HG03064 (cell line): ENCODE results near the gene LTA4H.
"Not testable (repeated sequence)": the region's sequence is repeated elsewhere in the genome, so short reads cannot be mapped to it uniquely, and the experiment has no call there.

Experiments used
- ATAC-seq: cut with Tn5 transposase; IDR thresholded peaks from one replicate; pipeline ENCODE4 v1.9.1; 2021; ENCODE audit warnings: low read depth; ENCODE audit not compliant: unreplicated experiment

LTA4H gene

GRCh38 chr12:96035283-96036236, at the start of gene LTA4H:
Gene LTA4H, minus strand, starts transcription at chr12:96035587. Its CDS starts 68 bp downstream, at chr12:96035519.
- ATAC-seq = peak; percentile 96

- no peak for ATAC-seq
Measured at GRCh38 chr12:96084624-96085023, 49.2 kb upstream of the LTA4H start.

DNA sequence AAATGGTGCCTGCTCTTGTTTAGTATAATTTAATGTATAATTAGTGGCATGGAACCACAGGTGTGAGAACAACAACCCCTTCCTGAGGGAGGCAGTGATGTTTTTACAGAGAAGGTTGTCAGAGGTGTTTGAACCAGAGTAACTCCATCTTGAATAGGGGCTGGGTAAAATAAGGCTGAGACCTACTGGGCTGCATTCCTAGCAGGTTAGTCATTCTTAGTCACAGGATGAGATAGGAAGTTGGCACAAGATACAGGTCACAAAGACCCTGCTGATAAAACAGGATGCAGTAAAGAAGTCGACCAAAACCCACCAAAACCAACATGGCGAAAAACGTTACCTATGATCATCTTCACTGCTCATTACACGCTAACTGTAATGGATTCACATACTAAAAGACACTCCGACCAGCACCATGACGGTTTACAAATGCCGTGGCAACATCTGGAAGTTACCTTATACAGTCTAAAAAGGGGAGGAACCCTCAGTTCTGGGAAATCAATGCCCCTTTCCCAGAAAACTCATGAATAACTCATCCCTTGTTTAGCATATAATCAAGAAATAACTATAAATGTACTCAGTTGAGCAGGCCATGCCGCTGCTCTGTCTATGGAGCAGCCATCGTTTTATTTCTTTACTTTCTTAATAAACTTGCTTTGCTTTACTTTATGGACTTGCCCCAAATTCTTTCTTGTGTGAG, 47.8 kb upstream of the LTA4H start:
- no peak for ATAC-seq

DNA sequence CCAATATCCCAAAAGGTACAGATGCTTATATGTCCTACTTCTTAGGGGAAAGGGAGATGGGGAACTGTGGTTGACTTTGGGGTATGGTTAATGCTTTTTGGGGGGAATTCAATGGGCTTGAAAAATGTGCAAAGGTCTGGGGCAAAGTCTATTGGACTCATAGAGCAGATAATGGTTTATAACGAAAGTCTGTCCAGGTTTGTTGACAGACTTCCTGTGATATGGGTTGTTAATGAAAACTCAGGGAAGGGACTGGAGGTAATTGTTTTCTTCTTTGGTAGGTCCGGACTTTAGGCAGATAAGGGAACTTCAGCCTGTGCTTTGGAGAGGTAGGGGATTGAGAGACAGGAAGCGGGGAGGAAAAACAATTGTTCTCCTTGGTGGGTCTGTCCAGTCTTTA, 46.2 kb upstream of the LTA4H start:
- ATAC-seq = no peak

DNA sequence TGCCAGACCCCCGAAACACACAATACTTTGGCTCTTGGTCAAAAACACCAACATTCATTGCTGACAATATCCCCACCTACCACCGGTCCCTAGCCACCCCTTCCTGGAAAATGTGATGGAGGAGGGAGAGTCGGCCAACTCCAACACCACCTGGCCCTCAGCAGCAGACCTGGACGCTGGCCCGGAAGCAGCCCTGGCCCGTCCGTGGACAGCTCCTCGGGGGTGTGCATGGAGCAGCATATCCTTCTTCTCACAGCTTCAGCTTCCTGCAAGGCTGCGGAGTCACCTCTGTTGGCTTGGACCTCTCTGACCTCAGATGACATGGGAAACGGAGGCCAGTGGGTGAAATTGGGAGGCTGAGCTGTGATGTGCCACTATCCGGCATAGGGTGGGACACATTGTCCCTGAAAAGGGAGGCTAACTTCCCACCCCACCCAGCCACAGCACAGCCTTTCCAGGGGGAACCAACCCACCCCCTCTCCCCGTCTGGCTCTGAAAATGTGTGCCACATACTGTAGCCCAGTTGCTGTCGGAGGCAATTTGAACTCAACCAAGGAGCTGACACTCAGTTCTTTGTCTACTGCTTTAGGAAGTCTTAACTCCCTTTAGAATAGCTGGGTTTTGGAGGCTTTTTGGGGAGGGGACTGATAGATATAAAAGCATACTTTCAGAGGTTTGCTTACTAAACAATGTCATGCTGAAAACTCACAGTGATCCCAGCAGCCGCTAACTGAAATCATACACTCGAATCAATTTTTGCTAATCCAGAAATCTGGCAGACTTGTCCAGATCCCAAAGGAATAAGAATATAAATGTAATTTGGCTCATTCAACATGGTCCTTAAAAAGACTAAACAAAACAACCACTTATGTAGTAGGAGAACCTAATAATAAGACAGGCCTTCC, 43.1 kb upstream of the LTA4H start:
- ATAC-seq = no peak

- ATAC-seq = no peak
Measured at GRCh38 chr12:96077081-96077480, 41.7 kb upstream of the LTA4H start.

DNA sequence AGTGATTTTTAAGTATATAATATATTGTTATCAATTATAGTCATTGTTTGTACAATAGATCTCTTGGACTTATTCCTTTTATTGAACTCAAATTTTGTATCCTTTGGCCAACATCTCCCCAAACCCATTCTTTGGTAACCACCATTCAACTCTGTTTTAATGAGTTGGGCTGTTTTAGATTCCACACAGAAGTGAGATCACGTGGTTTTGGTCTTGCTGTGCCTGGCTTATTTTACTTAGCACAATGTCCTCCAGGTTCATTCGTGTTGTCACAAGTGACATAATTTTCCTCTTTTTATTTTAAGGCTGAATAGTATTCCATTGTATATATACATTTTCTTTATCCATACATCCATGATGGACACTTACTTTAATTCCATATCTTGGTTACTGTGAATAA, 40.2 kb upstream of the LTA4H start:
- ATAC-seq = no peak

- ATAC-seq = no peak
Measured at GRCh38 chr12:96073346-96074330, 38.3 kb upstream of the LTA4H start.

GRCh38 chr12:96070670-96071279, 35.4 kb upstream of the LTA4H start:
- no peak for ATAC-seq

DNA sequence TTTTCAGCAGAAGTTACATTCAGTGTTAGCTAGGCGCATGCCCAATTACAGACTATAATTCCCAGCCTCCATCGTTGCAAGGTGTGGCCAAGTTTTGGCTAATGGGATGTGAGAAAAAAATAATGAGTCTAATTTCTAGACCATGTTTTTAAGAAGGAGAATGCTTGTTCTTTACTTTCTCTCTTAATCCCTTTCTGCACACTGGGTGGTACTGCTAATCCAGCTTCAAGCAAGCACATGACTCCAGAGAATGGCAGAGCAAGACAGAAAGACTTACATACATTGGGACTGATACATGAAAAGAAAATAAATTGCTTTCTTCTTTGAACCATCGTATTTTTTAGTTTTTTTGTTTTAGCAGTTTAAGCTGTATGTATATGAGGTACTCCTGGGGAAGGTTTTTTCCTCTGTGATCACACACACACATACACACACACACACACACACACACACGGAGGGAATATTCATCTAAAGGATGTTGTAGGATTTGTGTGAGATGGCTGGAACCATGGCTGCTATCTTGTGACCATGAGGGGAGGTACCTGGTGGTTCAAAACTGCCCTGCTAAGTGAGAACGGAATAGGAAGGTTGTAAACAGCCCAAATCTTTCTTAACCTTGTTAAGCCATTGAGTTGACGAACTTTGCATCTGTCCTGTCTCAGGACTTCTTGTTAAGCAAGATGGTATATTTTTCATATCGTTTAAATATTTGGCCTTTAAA, 34.3 kb upstream of the LTA4H start:
- ATAC-seq = no peak

GRCh38 chr12:96068636-96069035, 33.2 kb upstream of the LTA4H start:
- ATAC-seq = no peak

DNA sequence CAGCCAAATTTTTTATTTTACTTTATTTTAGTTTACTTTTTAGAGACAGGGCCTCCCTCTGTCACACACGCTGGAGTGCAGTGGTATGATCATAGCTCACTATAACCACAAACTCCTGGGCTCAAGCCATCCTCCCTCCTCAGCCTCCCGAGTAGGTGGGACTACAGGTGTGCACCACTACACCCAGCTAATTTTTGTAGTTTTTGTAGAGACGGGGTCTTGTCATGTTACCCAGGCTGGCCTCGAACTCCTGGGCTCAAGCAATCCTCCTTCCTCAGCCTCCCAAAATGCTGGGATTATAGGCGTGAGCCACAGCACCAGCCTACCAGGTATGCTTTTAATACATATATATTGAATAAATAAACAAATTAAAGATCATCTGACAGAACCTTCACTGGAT, 32.7 kb upstream of the LTA4H start:
- ATAC-seq = no peak

GRCh38 chr12:96065776-96066175, 30.4 kb upstream of the LTA4H start:
- ATAC-seq = not testable (repeated sequence)

- no peak for ATAC-seq
Measured at GRCh38 chr12:96064966-96065365, 29.6 kb upstream of the LTA4H start.

GRCh38 chr12:96064271-96064670, 28.9 kb upstream of the LTA4H start:
- no peak for ATAC-seq

GRCh38 chr12:96063046-96063445, 27.7 kb upstream of the LTA4H start:
- no peak for ATAC-seq

- ATAC-seq = peak; percentile 62
Measured at GRCh38 chr12:96061864-96062453, 26.6 kb upstream of the LTA4H start.

DNA sequence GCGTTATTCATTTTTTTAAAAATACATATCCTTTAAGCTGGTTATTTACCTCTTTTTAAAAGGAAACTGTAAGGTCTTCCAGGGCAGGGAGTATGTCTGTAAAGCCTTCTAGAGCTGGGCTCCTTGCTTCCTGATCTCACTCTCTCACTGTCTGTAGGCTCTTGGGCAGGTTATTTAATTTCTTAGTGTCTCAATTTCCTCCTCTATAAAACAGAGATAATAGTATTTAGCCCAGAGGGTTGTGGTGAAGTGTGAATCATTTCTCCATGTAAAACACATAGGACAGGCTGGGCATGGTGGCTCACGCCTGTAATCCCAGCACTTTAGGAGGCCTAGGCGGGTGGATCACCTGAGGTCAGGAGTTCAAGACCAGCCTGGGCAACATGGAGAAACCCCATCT, 25.9 kb upstream of the LTA4H start:
- no peak for ATAC-seq
